Motor neuron (in vitro differentiated cells): ENCODE measurements around the gene ARHGAP40. TPM values are rescaled to one million over a fixed set of nuclear protein-coding genes. Genes with fewer than 3 reads are reported as not detected.
A peak's percentile ranks its signal among the peaks of the same experiment; 100 is the strongest.

Experiments used
- ATAC-seq, 8 experiments: fragments of 200-7000 bp; cut with Tn5 transposase; replicated peaks in 6 of 8; 2 replicates each; pipeline ENCODE4 v1.8.0; 2021; ENCODE audit warnings: mild to moderate bottlenecking in 8 of 8, moderate library complexity in 8 of 8
- H3K27ac ChIP-seq, 2 donors: fragments of 250-450 bp; sonication (Bioruptor Pico); 2 replicates each; pipeline ENCODE4 v1.9.0; 2021; ENCODE audit warnings: antibody characterized with exemption in 2 of 2, mild to moderate bottlenecking in 2 of 2, moderate library complexity in 1 of 2
- H3K4me1 ChIP-seq, 2 donors: fragments of 250-450 bp; sonication (Bioruptor Pico); replicated peaks in 1 of 2; 2 replicates each; pipeline ENCODE4 v1.6.1; 2021; ENCODE audit warnings: antibody characterized with exemption in 2 of 2, mild to moderate bottlenecking in 2 of 2, moderate library complexity in 1 of 2
- H3K4me3 ChIP-seq, 5 donors: fragments of 250-450 bp; sonication (Bioruptor Pico); 2 replicates each; pipeline ENCODE4 v1.9.0; 2021; ENCODE audit warnings: antibody characterized with exemption in 5 of 5, mild to moderate bottlenecking in 5 of 5, moderate library complexity in 4 of 5
- WGBS, 10 experiments: fragments of 450-650 bp; shearing (Covaris generic); methylation state at CpG; one replicate each; pipeline ENCODE4 v1.0.0; 2022; 5-methylcytosine and 5-hydroxymethylcytosine counted together
- in situ Hi-C, 9 experiments: fragments of 400-800 bp; cut with MboI; loops; one replicate each; pipeline ENCODE4 v1.15.0; 2021; ENCODE audit warnings: low sequenced_read_pairs in 9 of 9, low pct_unique_long_range_greater_than_20kb in 2 of 9; ENCODE audit not compliant: unreplicated experiment in 9 of 9
- total RNA-seq, 8 experiments: library from RNA; unstranded; fragments of 300-600 nt; gene quantifications; 2 replicates each; pipeline versions ENCODE4 v1.2.3 to v1.2.4, GENCODE V29; 2022

The ARHGAP40 gene
- under 1 TPM in 2 of 8 experiments, not detected in 6; 0.21 to 0.95 TPM for total RNA-seq

- in situ Hi-C loops = no loop called here
- Histone ChIP-seq H3K4me1 (no peaks in the 10 kb centered on the region), H3K27ac (no peak within 1 kb of the TSS), H3K4me3 (no peak within 1 kb of the TSS)
- peak; percentile 29 to 98 (median 49) for ATAC-seq
- 0 to 20% (median 2%) methylated on average over 1 to 13 of the region's 42 CpGs; no CpG with 5 or more reads in 4 of the 10 experiments for WGBS, 10 experiments
Observed at GRCh38 chr20:38601216-38602184, at the start of gene ARHGAP40. Gene ARHGAP40, plus strand, starts transcription at chr20:38601809.

GRCh38 chr20:38554986-38555385 is 46.6 kb upstream of the ARHGAP40 start:
- 89 to 100% (median 100%) methylated on average over 1 to 2 of the region's 2 CpGs for whole genome bisulfite sequencing, 10 experiments
- in situ Hi-C loops = no loop called here
- ATAC-seq = no peak
- Histone ChIP-seq H3K27ac (no peak overlapping the region), H3K4me3 (no peak overlapping the region), H3K4me1 (no peaks in the 10 kb centered on the region)

DNA sequence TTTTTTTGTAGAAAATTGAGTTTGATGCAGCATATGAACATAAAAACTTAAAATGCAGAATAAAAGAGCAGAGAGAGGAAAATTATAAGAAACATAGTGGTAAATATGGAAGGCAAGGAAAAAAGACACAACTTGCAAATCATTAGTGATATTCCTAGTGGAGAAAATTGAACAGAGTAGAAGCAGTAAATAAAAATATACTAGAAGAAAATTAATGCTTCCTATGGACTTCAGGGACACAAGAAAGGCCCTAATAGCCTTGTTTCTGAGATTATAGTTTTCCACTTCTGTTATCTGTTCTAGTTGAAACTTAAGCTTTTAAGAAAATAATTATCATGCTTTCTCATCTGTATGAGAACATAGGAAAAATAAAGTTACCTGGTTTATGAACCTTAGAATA is 46.2 kb upstream of the ARHGAP40 start:
- H3K4me1 ChIP-seq = no peaks in the 10 kb centered on the region
- no peak for ATAC-seq
- no peak overlapping the region for H3K27ac ChIP-seq
- in situ Hi-C loops = no loop called here
- no peak overlapping the region for H3K4me3 ChIP-seq

GRCh38 chr20:38557174-38557573 is 44.4 kb upstream of the ARHGAP40 start:
- WGBS, 10 experiments = 80 to 100% (median 94%) methylated on average over 1 to 2 of the region's 2 CpGs; no CpG with 5 or more reads in 3 of the 10 experiments
- in situ Hi-C loops = no loop called here

DNA sequence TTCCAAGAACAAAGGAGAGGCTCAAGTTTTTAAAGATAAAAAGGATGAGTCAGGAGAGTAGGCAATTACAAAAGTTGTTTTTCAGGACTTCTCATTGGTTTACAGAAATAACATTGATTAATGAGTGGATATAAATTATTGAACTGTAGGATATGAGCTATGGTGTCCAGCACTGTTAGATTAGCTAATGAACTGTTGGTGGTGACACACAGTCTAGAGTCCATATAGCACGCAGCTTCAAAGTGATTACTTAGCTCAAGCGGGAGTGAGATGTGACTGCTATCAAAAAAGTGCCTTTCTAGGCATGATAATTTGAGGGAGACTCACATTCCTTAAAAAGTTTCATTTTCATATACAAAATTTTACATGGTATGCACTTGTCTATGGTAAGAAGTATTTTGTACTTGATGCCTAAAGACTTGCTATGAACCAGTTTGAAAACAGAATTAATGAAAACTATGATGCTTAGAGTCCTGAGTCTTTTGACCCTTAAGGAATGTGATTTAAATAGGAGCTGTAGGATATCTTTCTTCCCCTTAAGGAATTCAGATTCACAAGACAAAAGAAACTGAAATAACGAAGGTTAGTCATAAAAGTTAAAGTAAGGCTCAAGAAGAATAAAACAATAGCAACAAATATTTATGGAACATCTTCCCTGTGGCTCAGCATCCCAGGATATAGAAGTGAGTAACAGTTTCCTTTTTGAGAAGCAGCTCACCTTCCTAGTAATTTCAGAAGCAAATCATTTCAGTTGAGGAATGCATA is 42.8 kb upstream of the ARHGAP40 start:
- no peak overlapping the region for H3K27ac ChIP-seq
- H3K4me1 ChIP-seq = no peaks in the 10 kb centered on the region
- 90 to 100% (median 100%) methylated on average over 2 to 3 of the region's 3 CpGs for WGBS, 10 experiments
- in situ Hi-C loops = no loop called here
- no peak overlapping the region for H3K4me3 ChIP-seq
- ATAC-seq = no peak

More at GRCh38 chr20:38557174-38557573, 44.4 kb upstream of the ARHGAP40 start:
- H3K27ac ChIP-seq = no peak overlapping the region
- no peaks in the 10 kb centered on the region for H3K4me1 ChIP-seq
- ATAC-seq = no peak
- H3K4me3 ChIP-seq = no peak overlapping the region

DNA sequence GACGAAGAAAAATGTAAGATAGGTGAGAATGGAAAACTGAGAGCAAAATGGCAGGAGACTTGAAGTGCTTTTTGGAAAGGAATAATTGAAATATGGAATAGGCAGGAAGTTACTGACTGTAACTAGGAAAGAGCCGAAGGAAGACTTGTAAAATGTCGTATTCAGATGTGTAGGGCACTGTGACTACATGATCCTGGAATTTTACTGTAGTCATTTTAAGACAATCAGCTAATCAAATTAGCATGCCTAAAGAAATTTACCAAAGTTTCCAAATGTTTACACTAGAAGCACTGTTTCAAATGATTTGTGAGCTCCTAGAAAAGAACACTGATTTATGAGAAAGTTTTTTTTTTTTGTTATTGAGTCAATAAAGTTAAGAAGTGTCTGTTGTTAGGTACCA is 41.8 kb upstream of the ARHGAP40 start:
- H3K27ac ChIP-seq = no peak overlapping the region
- ATAC-seq = no peak
- WGBS, 10 experiments = 66 to 100% (median 92%) methylated on average over 2 to 3 of the region's 3 CpGs
- H3K4me3 ChIP-seq = no peak overlapping the region
- in situ Hi-C loops = no loop called here
- no peaks in the 10 kb centered on the region for H3K4me1 ChIP-seq

GRCh38 chr20:38563802-38564431 is 37.7 kb upstream of the ARHGAP40 start:
- no peak for ATAC-seq
- 88 to 100% (median 92%) methylated on average over 2 to 6 of the region's 6 CpGs; no CpG with 5 or more reads in 2 of the 10 experiments for WGBS, 10 experiments

GRCh38 chr20:38564680-38565079 is 36.9 kb upstream of the ARHGAP40 start:
- Histone ChIP-seq H3K4me1 (no peaks in the 10 kb centered on the region), H3K27ac (no peak overlapping the region), H3K4me3 (no peak overlapping the region)
- no peak for ATAC-seq
- 60 to 100% (median 92%) methylated on average over 1 of the region's 1 CpG; no CpG with 5 or more reads in 5 of the 10 experiments for WGBS, 10 experiments
- in situ Hi-C loops = no loop called here

More at GRCh38 chr20:38563802-38564431, 37.7 kb upstream of the ARHGAP40 start:
- Histone ChIP-seq H3K4me3 (no peak overlapping the region), H3K4me1 (no peaks in the 10 kb centered on the region), H3K27ac (no peak overlapping the region)
- in situ Hi-C loops = no loop called here

GRCh38 chr20:38566036-38566598 is 35.5 kb upstream of the ARHGAP40 start:
- ATAC-seq = no peak
- in situ Hi-C loops = no loop called here
- WGBS, 10 experiments = 86 to 100% (median 95%) methylated on average over 2 to 5 of the region's 6 CpGs; no CpG with 5 or more reads in 2 of the 10 experiments
- no peaks in the 10 kb centered on the region for H3K4me1 ChIP-seq
- no peak overlapping the region for H3K27ac ChIP-seq
- H3K4me3 ChIP-seq = no peak overlapping the region

- no peak overlapping the region for H3K27ac ChIP-seq
- WGBS, 10 experiments = 50 to 100% (median 84%) methylated on average over 1 to 4 of the region's 5 CpGs; no CpG with 5 or more reads in 1 of the 10 experiments
- H3K4me3 ChIP-seq = no peak overlapping the region
- H3K4me1 ChIP-seq = no peaks in the 10 kb centered on the region
- in situ Hi-C loops = no loop called here
- no peak for ATAC-seq
Observed at GRCh38 chr20:38569747-38570525, 31.7 kb upstream of the ARHGAP40 start.

DNA sequence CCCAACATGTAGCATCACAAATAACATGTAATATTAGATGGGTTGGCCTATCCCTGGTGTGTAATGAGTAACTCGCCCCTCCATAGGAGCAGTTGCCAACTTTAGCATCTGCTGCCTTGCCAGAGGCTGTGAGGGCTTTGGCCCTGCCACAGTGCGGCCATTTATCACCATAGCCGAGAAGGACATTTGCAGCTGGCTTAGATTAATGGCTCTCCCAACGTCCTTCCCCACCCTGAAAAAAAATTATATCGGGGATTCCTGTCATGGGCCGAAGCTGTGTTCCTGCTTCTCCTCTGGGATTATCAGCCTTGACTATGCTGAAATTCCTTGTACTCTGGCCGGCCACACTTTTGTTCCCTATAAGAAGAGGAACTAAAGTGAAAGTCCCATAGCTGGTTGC is 28.2 kb upstream of the ARHGAP40 start:
- in situ Hi-C loops = no loop called here
- H3K4me1 ChIP-seq = no peaks in the 10 kb centered on the region
- H3K27ac ChIP-seq = no peak overlapping the region
- WGBS, 10 experiments = 33 to 100% (median 80%) methylated on average over 1 to 6 of the region's 7 CpGs; no CpG with 5 or more reads in 3 of the 10 experiments
- no peak overlapping the region for H3K4me3 ChIP-seq
- peak in 2 of 8 experiments; percentile 65 to 74 for ATAC-seq
